Esophagus muscularis mucosa (tissue), 3 donors: ENCODE results near the gene DNAJC19.

ENCODE experiments used
- POLR2A ChIP-seq: fragments of 450-650 bp; IDR thresholded peaks from one replicate; pipeline ENCODE4 v1.6.1; 2017; ENCODE audit warnings: antibody characterized with exemption, moderate library complexity, mild to moderate bottlenecking, low read depth
- POLR2AphosphoS5 ChIP-seq, 2 donors: sonication (generic); formaldehyde crosslinking; IDR thresholded peaks; one replicate each; pipeline ENCODE4 v1.6.1; 2017; ENCODE audit warnings: antibody characterized with exemption in 2 of 2
- TF ChIP-seq, protein P1 (sequence below), 3 experiments: fragments of 200-600 bp in 2 of 3; fragments of 450-650 bp in 1 of 3; sonication (generic) in 2 of 3; IDR thresholded peaks; one replicate each; pipeline ENCODE4 v1.5.1; 2017 to 2019; ENCODE audit warnings: antibody characterized with exemption in 3 of 3, mild to moderate bottlenecking in 2 of 3, moderate library complexity in 1 of 3

DNA sequence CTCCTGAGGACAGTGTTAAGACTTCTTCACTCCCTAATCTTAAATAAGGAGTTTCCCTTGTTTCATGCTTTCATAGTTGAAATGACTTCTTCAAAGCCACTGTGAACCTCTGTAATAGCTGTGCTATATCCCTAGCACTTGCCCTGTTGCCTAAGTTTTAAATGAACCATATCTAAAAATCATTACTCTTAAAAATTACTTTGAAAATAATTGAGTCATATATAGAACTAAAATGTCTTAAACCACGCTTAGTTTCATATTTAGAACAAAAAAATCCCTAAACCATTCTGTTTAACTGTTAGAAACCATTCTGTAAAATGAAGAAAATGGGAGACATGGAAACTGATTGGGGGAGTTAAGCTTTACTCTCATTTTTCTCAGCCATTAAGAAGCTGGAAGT, 29.8 kb downstream of the DNAJC19 start:
- TF ChIP-seq, protein P1, sequence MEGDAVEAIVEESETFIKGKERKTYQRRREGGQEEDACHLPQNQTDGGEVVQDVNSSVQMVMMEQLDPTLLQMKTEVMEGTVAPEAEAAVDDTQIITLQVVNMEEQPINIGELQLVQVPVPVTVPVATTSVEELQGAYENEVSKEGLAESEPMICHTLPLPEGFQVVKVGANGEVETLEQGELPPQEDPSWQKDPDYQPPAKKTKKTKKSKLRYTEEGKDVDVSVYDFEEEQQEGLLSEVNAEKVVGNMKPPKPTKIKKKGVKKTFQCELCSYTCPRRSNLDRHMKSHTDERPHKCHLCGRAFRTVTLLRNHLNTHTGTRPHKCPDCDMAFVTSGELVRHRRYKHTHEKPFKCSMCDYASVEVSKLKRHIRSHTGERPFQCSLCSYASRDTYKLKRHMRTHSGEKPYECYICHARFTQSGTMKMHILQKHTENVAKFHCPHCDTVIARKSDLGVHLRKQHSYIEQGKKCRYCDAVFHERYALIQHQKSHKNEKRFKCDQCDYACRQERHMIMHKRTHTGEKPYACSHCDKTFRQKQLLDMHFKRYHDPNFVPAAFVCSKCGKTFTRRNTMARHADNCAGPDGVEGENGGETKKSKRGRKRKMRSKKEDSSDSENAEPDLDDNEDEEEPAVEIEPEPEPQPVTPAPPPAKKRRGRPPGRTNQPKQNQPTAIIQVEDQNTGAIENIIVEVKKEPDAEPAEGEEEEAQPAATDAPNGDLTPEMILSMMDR (IDR thresholded peaks at IDR 0.05), result no peak
- no peak for TF ChIP-seq POLR2A
- no peak for TF ChIP-seq POLR2AphosphoS5 (IDR thresholded peaks at IDR 0.05)
